SK-N-SH (cell line): ENCODE results near the gene SORD. TPM values are rescaled to one million over a fixed set of nuclear protein-coding genes. Genes with fewer than 3 reads are reported as not detected.

Experiments used
- CTCF ChIA-PET: fragments of 300-600, 350-600 bp; formaldehyde crosslinking; extraction: SDS; loops from one replicate; lab custom pipeline; 2021; lab: Yijun Ruan, JAX
- POLR2A ChIA-PET: fragments of 350-600 bp; sonication (Branson Sonifier 250); formaldehyde crosslinking; extraction: SDS; loops from one replicate; lab custom pipeline; 2020; ENCODE audit warnings: antibody characterized with exemption, inconsistent platforms; lab: Yijun Ruan, JAX
- DNase-seq: peaks from one replicate; pipeline ENCODE4 v3.0.0; 2012
- H2AFZ ChIP-seq: fragments of 200-600 bp; sonication (generic); 2 replicates; pipeline ENCODE4 v1.8.1; 2016; ENCODE audit warnings: antibody characterized with exemption, mild to moderate bottlenecking, low read depth
- H3F3A ChIP-seq: fragments of 200-600 bp; sonication (generic); replicated peaks from 2 replicates; pipeline ENCODE3; 2016; ENCODE audit warnings: antibody characterized with exemption, mild to moderate bottlenecking; ENCODE audit not compliant: insufficient read depth
- H3K27ac ChIP-seq, 2 experiments: fragments of 200-500 bp in 1 of 2; fragments of 200-600 bp in 1 of 2; sonication (Bioruptor generic) in 1 of 2; sonication (generic), shearing (Covaris generic) in 1 of 2; 2 replicates each; pipeline versions ENCODE4 v1.5.1 to v1.6.1; 2014 to 2016; ENCODE audit warnings: low read depth in 2 of 2, inconsistent platforms in 1 of 2, low read length in 1 of 2, mild to moderate bottlenecking in 1 of 2, mixed read lengths in 1 of 2
- H3K27me3 ChIP-seq: fragments of 200-600 bp; sonication (generic), shearing (Covaris generic); 2 replicates; pipeline ENCODE4 v1.6.1; 2016; ENCODE audit warnings: mixed run types; ENCODE audit not compliant: insufficient read depth
- H3K36me3 ChIP-seq, 2 experiments: fragments of 200-500 bp in 1 of 2; fragments of 200-600 bp in 1 of 2; sonication (Bioruptor generic) in 1 of 2; sonication (generic) in 1 of 2; replicated peaks in 1 of 2; 2 replicates each; pipeline versions ENCODE3 to v1.5.1; 2014 to 2016; ENCODE audit warnings: low read length in 1 of 2, mild to moderate bottlenecking in 1 of 2; ENCODE audit not compliant: insufficient read depth in 2 of 2, control insufficient read depth in 1 of 2
- H3K4me1 ChIP-seq, 2 experiments: fragments of 200-500 bp in 1 of 2; fragments of 200-600 bp in 1 of 2; sonication (Bioruptor generic) in 1 of 2; sonication (generic), shearing (Covaris generic) in 1 of 2; 2 replicates each; pipeline versions ENCODE4 v1.5.1 to v1.6.1; 2014 to 2016; ENCODE audit warnings: low read depth in 1 of 2, low read length in 1 of 2, mixed run types in 1 of 2; ENCODE audit not compliant: insufficient read depth in 2 of 2, control insufficient read depth in 1 of 2
- H3K4me2 ChIP-seq: fragments of 200-600 bp; sonication (generic), shearing (Covaris generic); 2 replicates; pipeline ENCODE4 v1.6.1; 2017; ENCODE audit warnings: mixed run types
- H3K4me3 ChIP-seq, 2 experiments: fragments of 200-500 bp in 1 of 2; fragments of 200-600 bp in 1 of 2; sonication (Bioruptor generic) in 1 of 2; sonication (generic), shearing (Covaris generic) in 1 of 2; 2 replicates each; pipeline versions ENCODE4 v1.5.1 to v1.8.1; 2014 to 2016; ENCODE audit warnings: low read depth in 2 of 2, inconsistent platforms in 1 of 2, low read length in 1 of 2, mild to moderate bottlenecking in 1 of 2, mixed read lengths in 1 of 2, moderate library complexity in 1 of 2
- H3K79me2 ChIP-seq: fragments of 200-600 bp; sonication (generic); 2 replicates; pipeline ENCODE4 v1.8.1; 2017; ENCODE audit warnings: mild to moderate bottlenecking; ENCODE audit not compliant: insufficient read depth
- H3K9ac ChIP-seq: fragments of 200-600 bp; sonication (generic); 2 replicates; pipeline ENCODE4 v1.6.1; 2017; ENCODE audit warnings: mixed run types
- H3K9me2 ChIP-seq: fragments of 200-600 bp; sonication (generic); 2 replicates; pipeline ENCODE4 v1.6.1; 2017; ENCODE audit warnings: mixed run types
- H3K9me3 ChIP-seq: fragments of 200-600 bp; sonication (generic); 2 replicates; pipeline ENCODE4 v1.6.1; 2017; ENCODE audit warnings: mixed run types, mild to moderate bottlenecking, moderate library complexity
- H4K20me1 ChIP-seq: fragments of 200-600 bp; sonication (generic); 2 replicates; pipeline ENCODE4 v1.6.1; 2017; ENCODE audit warnings: mild to moderate bottlenecking, mixed run types; ENCODE audit not compliant: insufficient read depth
- CHD2 ChIP-seq: fragments of 150-350 bp; IDR thresholded peaks from 2 replicates; pipeline ENCODE4 v1.6.1; 2018; ENCODE audit warnings: low read length; ENCODE audit not compliant: partially characterized antibody
- ELF1 ChIP-seq: IDR thresholded peaks from 2 replicates; pipeline ENCODE4 v1.4.0; 2012
- EP300 ChIP-seq, 2 experiments: IDR thresholded peaks; 2 replicates each; pipeline versions ENCODE4 v1.4.0 to v1.6.1; 2012; ENCODE audit warnings: borderline replicate concordance in 1 of 2, low read depth in 1 of 2, low read length in 1 of 2
- EZH2phosphoT487 ChIP-seq: fragments of 200-600 bp; sonication (generic); IDR thresholded peaks from 2 replicates; pipeline ENCODE4 v1.6.1; 2017; ENCODE audit warnings: low read depth, mixed run types, mild to moderate bottlenecking, antibody characterized with exemption, moderate library complexity, borderline replicate concordance
- FOSL2 ChIP-seq: IDR thresholded peaks from 2 replicates; pipeline ENCODE4 v1.4.0; 2012; ENCODE audit warnings: low read depth, mild to moderate bottlenecking, moderate library complexity, borderline replicate concordance
- FOXJ3 ChIP-seq: sonication (generic); formaldehyde crosslinking; IDR thresholded peaks from 2 replicates; pipeline ENCODE4 v1.5.1; 2020; ENCODE audit warnings: mild to moderate bottlenecking, missing genetic modification reagents
- FOXM1 ChIP-seq: IDR thresholded peaks from 2 replicates; pipeline ENCODE4 v1.4.0; 2012; ENCODE audit warnings: low read depth, mild to moderate bottlenecking
- GABPA ChIP-seq: IDR thresholded peaks from 2 replicates; pipeline ENCODE4 v1.4.0; 2012; ENCODE audit warnings: low read depth, mild to moderate bottlenecking
- GATA2 ChIP-seq: sonication (generic); formaldehyde crosslinking; IDR thresholded peaks from 2 replicates; pipeline ENCODE4 v1.5.0; 2020; ENCODE audit warnings: mild to moderate bottlenecking, missing genetic modification reagents
- JUND ChIP-seq: IDR thresholded peaks from 2 replicates; pipeline ENCODE4 v1.4.0; 2012
- MEF2A ChIP-seq: IDR thresholded peaks from 2 replicates; pipeline ENCODE4 v1.4.0; 2012; ENCODE audit warnings: low read depth, borderline replicate concordance
- MXI1 ChIP-seq: IDR thresholded peaks from 2 replicates; pipeline ENCODE4 v1.6.1; 2012; ENCODE audit warnings: mild to moderate bottlenecking, low read depth, low read length, improper control_type of control experiment
- NFIC ChIP-seq: IDR thresholded peaks from 2 replicates; pipeline ENCODE4 v1.4.0; 2012; ENCODE audit warnings: borderline replicate concordance
- NRF1 ChIP-seq: IDR thresholded peaks from 2 replicates; pipeline ENCODE4 v1.6.1; 2012; ENCODE audit warnings: low read depth, mild to moderate bottlenecking, low read length
- POLR2AphosphoS5 ChIP-seq: IDR thresholded peaks from 2 replicates; pipeline ENCODE4 v1.6.1; 2012; ENCODE audit warnings: low read depth, low read length
- RAD21 ChIP-seq: IDR thresholded peaks from 2 replicates; pipeline ENCODE4 v1.6.1; 2012; ENCODE audit warnings: mild to moderate bottlenecking, low read length
- RCOR1 ChIP-seq: fragments of 150-350 bp; IDR thresholded peaks from 2 replicates; pipeline ENCODE4 v1.6.1; 2017; ENCODE audit warnings: antibody characterized with exemption, low read length
- RFX5 ChIP-seq: IDR thresholded peaks from 2 replicates; pipeline ENCODE4 v1.6.1; 2012; ENCODE audit warnings: mild to moderate bottlenecking, improper control_type of control experiment, low read length
- RXRA ChIP-seq: IDR thresholded peaks from 2 replicates; pipeline ENCODE4 v1.4.0; 2012; ENCODE audit warnings: low read depth, mild to moderate bottlenecking, borderline replicate concordance
- SIN3A ChIP-seq: IDR thresholded peaks from 2 replicates; pipeline ENCODE4 v1.6.1; 2012; ENCODE audit warnings: low read depth, mild to moderate bottlenecking, low read length, moderate library complexity, borderline replicate concordance
- SMC3 ChIP-seq: IDR thresholded peaks from 2 replicates; pipeline ENCODE4 v1.6.1; 2012; ENCODE audit warnings: low read depth, low read length, improper control_type of control experiment
- TAF1 ChIP-seq: IDR thresholded peaks from 2 replicates; pipeline ENCODE4 v1.6.1; 2012; ENCODE audit warnings: low read depth, mild to moderate bottlenecking, low read length, moderate library complexity, borderline replicate concordance
- TCF12 ChIP-seq: IDR thresholded peaks from 2 replicates; pipeline ENCODE4 v1.4.0; 2012
- TEAD4 ChIP-seq: IDR thresholded peaks from 2 replicates; pipeline ENCODE4 v1.4.0; 2012; ENCODE audit warnings: mild to moderate bottlenecking, borderline replicate concordance; ENCODE audit not compliant: insufficient read depth
- YY1 ChIP-seq: IDR thresholded peaks from 2 replicates; pipeline ENCODE4 v1.4.0; 2012; ENCODE audit warnings: low read depth, mild to moderate bottlenecking
- WGBS: methylation state at CpG from one replicate; pipeline ENCODE4 v1.1.6; 2017; ENCODE audit warnings: low lambda C conversion rate; 5-methylcytosine and 5-hydroxymethylcytosine counted together
- polyA plus RNA-seq, 3 experiments: library from polyadenylated mRNA; depleted of rRNA; stranded (reverse); fragments of >200 nt; gene quantifications; 2 replicates each; pipeline ENCODE4 v1.2.3, GENCODE V29; 2012
- TF ChIP-seq, protein P1 (sequence below): fragments of 150-350 bp; IDR thresholded peaks from 2 replicates; pipeline ENCODE4 v1.6.1; 2016; ENCODE audit warnings: mild to moderate bottlenecking, low read depth, low read length
- TF ChIP-seq, protein P2 (sequence below): IDR thresholded peaks from 2 replicates; pipeline ENCODE4 v1.4.0; 2012; ENCODE audit warnings: low read depth
- TF ChIP-seq, protein P3 (sequence below): IDR thresholded peaks from 2 replicates; pipeline ENCODE4; 2012
- TF ChIP-seq, protein P4 (sequence below): fragments of 200-600 bp; sonication (generic); IDR thresholded peaks from 2 replicates; pipeline ENCODE4 v1.6.1; 2017; ENCODE audit warnings: antibody characterized with exemption, mild to moderate bottlenecking, moderate library complexity

SORD gene
- polyA plus RNA-seq, 1 of the 3 experiments (the other 2 are of a cell fraction), result 35.1 TPM

DNA sequence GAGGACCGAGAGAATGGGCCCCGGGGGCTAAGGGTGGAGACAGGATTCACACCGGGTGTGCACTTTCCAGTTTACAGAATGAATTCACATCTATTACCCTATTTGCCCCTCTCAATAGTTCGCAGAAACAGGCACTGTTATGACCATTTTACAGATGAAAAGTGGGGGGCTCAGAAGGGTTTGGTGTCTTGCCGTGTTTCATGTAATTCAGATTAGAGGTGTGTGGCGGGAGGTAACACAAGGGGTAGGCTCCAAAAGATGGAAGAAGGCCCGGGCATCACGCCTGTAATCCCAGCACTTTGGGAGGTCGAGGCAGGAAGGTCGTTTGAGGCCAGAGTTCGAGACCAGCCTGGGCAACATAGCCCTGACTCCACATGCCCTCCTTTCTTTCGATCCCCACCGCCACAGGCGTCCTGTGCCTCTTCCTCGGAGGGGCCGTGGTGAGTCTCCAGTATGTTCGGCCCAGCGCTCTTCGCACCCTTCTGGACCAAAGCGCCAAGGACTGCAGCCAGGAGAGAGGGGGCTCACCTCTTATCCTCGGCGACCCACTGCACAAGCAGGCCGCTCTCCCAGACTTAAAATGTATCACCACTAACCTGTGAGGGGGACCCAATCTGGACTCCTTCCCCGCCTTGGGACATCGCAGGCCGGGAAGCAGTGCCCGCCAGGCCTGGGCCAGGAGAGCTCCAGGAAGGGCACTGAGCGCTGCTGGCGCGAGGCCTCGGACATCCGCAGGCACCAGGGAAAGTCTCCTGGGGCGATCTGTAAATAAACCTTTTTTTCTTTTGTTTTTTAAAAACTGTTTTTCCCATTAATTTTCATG lies 94.5 kb downstream of the SORD start (continued):
- no peak for TF ChIP-seq NRF1
- TF ChIP-seq, all 33 proteins: peak for 0

DNA sequence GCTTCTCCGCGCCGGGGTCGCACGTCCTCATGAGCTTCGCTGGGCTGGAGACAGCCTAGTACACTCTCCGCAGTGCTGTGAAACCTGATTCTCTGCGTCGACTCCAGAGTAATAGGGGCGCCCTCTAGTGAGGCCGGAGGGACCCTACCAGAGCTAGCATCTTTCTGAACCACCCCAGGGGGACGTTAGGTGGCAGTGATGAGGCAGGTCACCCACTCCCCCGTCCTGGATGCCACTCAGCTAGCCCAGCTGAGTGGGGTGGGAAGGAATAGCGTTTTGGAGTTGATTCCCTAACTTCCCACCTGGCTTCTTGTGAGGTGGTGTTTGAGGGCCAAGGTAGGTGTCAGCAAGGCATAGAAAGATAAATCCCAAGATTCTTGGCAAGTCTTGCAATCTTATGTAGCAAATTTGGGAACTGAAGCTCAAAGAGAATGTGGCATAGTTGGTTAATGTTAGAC lies 95.2 kb downstream of the SORD start:
- CTCF ChIA-PET, result interaction anchor here (0.6 to 2.2 kb wide), 73 partner anchors 9 to 469 kb away, joined by 3 to 52 read pairs (median 5); partner anchors contain the start of genes BLOC1S6, DUOX1, DUOXA1 and SORD
- POLR2A ChIA-PET, result interaction anchor here (0.7 to 1.1 kb wide), 5 partner anchors 28 to 130 kb away, joined by 3 to 5 read pairs (median 3); partner anchors contain the start of gene SHF
- 3% methylated on average over 14 of the region's 14 CpGs for WGBS
- TF ChIP-seq TEAD4, result no peak
- TF ChIP-seq GATA2 (CRISPR knock-in tag), result no peak
- TF ChIP-seq FOSL2, result no peak
- no peak for TF ChIP-seq ELF1
- no peak for TF ChIP-seq GABPA
- TF ChIP-seq, protein P1, sequence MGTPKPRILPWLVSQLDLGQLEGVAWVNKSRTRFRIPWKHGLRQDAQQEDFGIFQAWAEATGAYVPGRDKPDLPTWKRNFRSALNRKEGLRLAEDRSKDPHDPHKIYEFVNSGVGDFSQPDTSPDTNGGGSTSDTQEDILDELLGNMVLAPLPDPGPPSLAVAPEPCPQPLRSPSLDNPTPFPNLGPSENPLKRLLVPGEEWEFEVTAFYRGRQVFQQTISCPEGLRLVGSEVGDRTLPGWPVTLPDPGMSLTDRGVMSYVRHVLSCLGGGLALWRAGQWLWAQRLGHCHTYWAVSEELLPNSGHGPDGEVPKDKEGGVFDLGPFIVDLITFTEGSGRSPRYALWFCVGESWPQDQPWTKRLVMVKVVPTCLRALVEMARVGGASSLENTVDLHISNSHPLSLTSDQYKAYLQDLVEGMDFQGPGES, result no peak
- no peak for TF ChIP-seq TCF12
- TF ChIP-seq FOXJ3, result no peak
- TF ChIP-seq NFIC, result no peak
- TF ChIP-seq CHD2, result peak; percentile 76
- no peak for TF ChIP-seq MEF2A
- no peak for TF ChIP-seq JUND
- TF ChIP-seq POLR2AphosphoS5, result no peak
- TF ChIP-seq RFX5, result peak; percentile 57; the same call in 1 of the 2 replicates
- no peak for TF ChIP-seq FOXM1
- TF ChIP-seq RXRA, result no peak
- TF ChIP-seq SMC3, result peak; percentile 88
- no peak for TF ChIP-seq EZH2phosphoT487
- no peak for TF ChIP-seq NRF1
- TF ChIP-seq EP300 (IDR thresholded peaks at IDR 0.05; ENCODE audit: borderline replicate concordance in 1 of 2, low read depth in 1 of 2, low read length in 1 of 2), result no peak
- TF ChIP-seq SIN3A, result no peak
- no peak for TF ChIP-seq TAF1
- TF ChIP-seq, protein P2, sequence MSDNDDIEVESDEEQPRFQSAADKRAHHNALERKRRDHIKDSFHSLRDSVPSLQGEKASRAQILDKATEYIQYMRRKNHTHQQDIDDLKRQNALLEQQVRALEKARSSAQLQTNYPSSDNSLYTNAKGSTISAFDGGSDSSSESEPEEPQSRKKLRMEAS, result no peak
- no peak for TF ChIP-seq YY1
- TF ChIP-seq, protein P3, sequence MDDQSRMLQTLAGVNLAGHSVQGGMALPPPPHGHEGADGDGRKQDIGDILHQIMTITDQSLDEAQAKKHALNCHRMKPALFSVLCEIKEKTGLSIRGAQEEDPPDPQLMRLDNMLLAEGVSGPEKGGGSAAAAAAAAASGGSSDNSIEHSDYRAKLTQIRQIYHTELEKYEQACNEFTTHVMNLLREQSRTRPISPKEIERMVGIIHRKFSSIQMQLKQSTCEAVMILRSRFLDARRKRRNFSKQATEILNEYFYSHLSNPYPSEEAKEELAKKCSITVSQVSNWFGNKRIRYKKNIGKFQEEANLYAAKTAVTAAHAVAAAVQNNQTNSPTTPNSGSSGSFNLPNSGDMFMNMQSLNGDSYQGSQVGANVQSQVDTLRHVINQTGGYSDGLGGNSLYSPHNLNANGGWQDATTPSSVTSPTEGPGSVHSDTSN, result no peak
- TF ChIP-seq RCOR1, result 0 out of 2 replicates have a peak, but pooled peaks have one; percentile 38
- TF ChIP-seq, protein P4, sequence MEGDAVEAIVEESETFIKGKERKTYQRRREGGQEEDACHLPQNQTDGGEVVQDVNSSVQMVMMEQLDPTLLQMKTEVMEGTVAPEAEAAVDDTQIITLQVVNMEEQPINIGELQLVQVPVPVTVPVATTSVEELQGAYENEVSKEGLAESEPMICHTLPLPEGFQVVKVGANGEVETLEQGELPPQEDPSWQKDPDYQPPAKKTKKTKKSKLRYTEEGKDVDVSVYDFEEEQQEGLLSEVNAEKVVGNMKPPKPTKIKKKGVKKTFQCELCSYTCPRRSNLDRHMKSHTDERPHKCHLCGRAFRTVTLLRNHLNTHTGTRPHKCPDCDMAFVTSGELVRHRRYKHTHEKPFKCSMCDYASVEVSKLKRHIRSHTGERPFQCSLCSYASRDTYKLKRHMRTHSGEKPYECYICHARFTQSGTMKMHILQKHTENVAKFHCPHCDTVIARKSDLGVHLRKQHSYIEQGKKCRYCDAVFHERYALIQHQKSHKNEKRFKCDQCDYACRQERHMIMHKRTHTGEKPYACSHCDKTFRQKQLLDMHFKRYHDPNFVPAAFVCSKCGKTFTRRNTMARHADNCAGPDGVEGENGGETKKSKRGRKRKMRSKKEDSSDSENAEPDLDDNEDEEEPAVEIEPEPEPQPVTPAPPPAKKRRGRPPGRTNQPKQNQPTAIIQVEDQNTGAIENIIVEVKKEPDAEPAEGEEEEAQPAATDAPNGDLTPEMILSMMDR, result peak; percentile 98
- no peak for TF ChIP-seq MXI1
- peak; percentile 83 for TF ChIP-seq RAD21

More for the DNA sequence above, 95.2 kb downstream of the SORD start:
- Histone ChIP-seq H3K4me1 (peaks cover 6 to 17% of the 10 kb centered on the region in 2 experiments; a peak in 3 of 4 replicates), H3K9ac (no peak overlapping the region), H3K4me2 (peak overlapping the region; percentile 59; the same call in 1 of the 2 replicates), H3K9me3 (no peaks in the 10 kb centered on the region), H4K20me1 (no peaks in the 10 kb centered on the region), H3K4me3 (peak overlapping the region in 1 of 2 experiments; percentile 53; a peak in 1 of 4 replicates), H3K79me2 (no peaks in the 10 kb centered on the region), H3F3A (no peaks in the 10 kb centered on the region), H3K27ac (no peak overlapping the region), H3K9me2 (no peaks in the 10 kb centered on the region), H3K36me3 (no peaks in the 10 kb centered on the region), H3K27me3 (peaks cover 25% of the 10 kb centered on the region), H2AFZ (0 out of 2 replicates have a peak overlapping the region, but pooled peaks have one; percentile 41)
- peak; percentile 97 for DNase-seq
